Colonic mucosa (tissue), 4 donors: ENCODE measurements around the gene RAD51B. TPM values are rescaled to one million over a fixed set of nuclear protein-coding genes. Genes with fewer than 3 reads are reported as not detected.
"Not testable (repeated sequence)": the region's sequence is repeated elsewhere in the genome, so short reads cannot be mapped to it uniquely, and the experiment has no call there.

ENCODE experiments used
- DNase-seq: peaks from one replicate; pipeline ENCODE4 v3.0.0-alpha.2; 2020
- H3K27ac ChIP-seq: fragments of 200-600 bp; one replicate; pipeline ENCODE4 v1.8.0; 2021
- H3K27me3 ChIP-seq: fragments of 200-600 bp; one replicate; pipeline ENCODE4 v1.8.0; 2021
- H3K36me3 ChIP-seq: fragments of 200-600 bp; one replicate; pipeline ENCODE4 v1.8.0; 2021
- H3K4me1 ChIP-seq: fragments of 200-600 bp; one replicate; pipeline ENCODE4 v1.8.0; 2021; ENCODE audit warnings: mild to moderate bottlenecking
- H3K4me3 ChIP-seq: fragments of 200-600 bp; one replicate; pipeline ENCODE4 v1.8.0; 2021
- H3K9ac ChIP-seq, 2 donors: one replicate each; pipeline ENCODE4 v1.7.0; 2013; ENCODE audit warnings: control low read depth in 2 of 2, low read depth in 2 of 2, low read length in 2 of 2
- H3K9me3 ChIP-seq: fragments of 200-600 bp; one replicate; pipeline ENCODE4 v1.8.0; 2021
- CTCF ChIP-seq: fragments of 200-600 bp; IDR thresholded peaks from one replicate; pipeline ENCODE4 v1.8.0; 2022; ENCODE audit warnings: antibody characterized with exemption, mild to moderate bottlenecking
- intact Hi-C: fragments of 100-400 bp; cut with DNase I; formaldehyde crosslinking; loops from one replicate; pipeline ENCODE4 v1.14.1; 2022
- total RNA-seq, 2 donors: library from RNA; stranded (reverse); fragmentation: NEBNext Ultra II Directional in 1 of 2; extraction: Animal tissue kit (Norgen Biotek cat#: 25700) in 1 of 2; gene quantifications; one replicate each; pipeline ENCODE4 v1.2.1, GENCODE V29; 2021
- donor health status: healthy.
- donor health status: DM: no; HTN: no; CAD: no.
- donor health status: DM: no; HTN: no; CAD: no.

RAD51B gene
- total RNA-seq, 2 donors from 2014 or later: 12.7 to 22.0 TPM

- no peak overlapping the region for H3K27ac ChIP-seq
- DNase-seq: no peak
- H3K4me1 ChIP-seq: no peaks in the 10 kb centered on the region
- H3K9me3 ChIP-seq: no peaks in the 10 kb centered on the region
- TF ChIP-seq CTCF: no peak
- H3K4me3 ChIP-seq: no peak overlapping the region
- no peaks in the 10 kb centered on the region for H3K27me3 ChIP-seq
- intact Hi-C loops: no loop called here
- no peaks in the 10 kb centered on the region for H3K36me3 ChIP-seq
- H3K9ac ChIP-seq: no peak overlapping the region
These were observed 939.5 kb downstream of the RAD51B start for GRCh38 chr14:68759017-68759560.

GRCh38 chr14:68759937-68760336 is 940.4 kb downstream of the RAD51B start:
- H3K36me3 ChIP-seq: no peaks in the 10 kb centered on the region
- H3K9ac ChIP-seq: no peak overlapping the region
- no peaks in the 10 kb centered on the region for H3K9me3 ChIP-seq
- no peak for DNase-seq
- intact Hi-C loops: no loop called here
- no peak overlapping the region for H3K4me3 ChIP-seq
- no peak overlapping the region for H3K27ac ChIP-seq
- H3K4me1 ChIP-seq: no peaks in the 10 kb centered on the region
- no peak for TF ChIP-seq CTCF
- H3K27me3 ChIP-seq: no peaks in the 10 kb centered on the region

GRCh38 chr14:68760761-68761160 is 941.2 kb downstream of the RAD51B start:
- Histone ChIP-seq H3K9ac (no peak overlapping the region), H3K9me3 (no peaks in the 10 kb centered on the region), H3K27me3 (no peaks in the 10 kb centered on the region), H3K27ac (no peak overlapping the region), H3K4me1 (no peaks in the 10 kb centered on the region), H3K36me3 (no peaks in the 10 kb centered on the region), H3K4me3 (no peak overlapping the region)
- DNase-seq: no peak
- TF ChIP-seq CTCF: no peak
- intact Hi-C loops: no loop called here

- intact Hi-C loops: no loop called here
- no peaks in the 10 kb centered on the region for H3K27me3 ChIP-seq
- H3K27ac ChIP-seq: no peak overlapping the region
- no peaks in the 10 kb centered on the region for H3K36me3 ChIP-seq
- DNase-seq: no peak
- no peaks in the 10 kb centered on the region for H3K9me3 ChIP-seq
- H3K4me3 ChIP-seq: no peak overlapping the region
- H3K4me1 ChIP-seq: no peaks in the 10 kb centered on the region
- TF ChIP-seq CTCF: no peak
- H3K9ac ChIP-seq: no peak overlapping the region
These were observed 941.8 kb downstream of the RAD51B start for GRCh38 chr14:68761391-68761790.

- no peaks in the 10 kb centered on the region for H3K4me1 ChIP-seq
These were observed 943.6 kb downstream of the RAD51B start for GRCh38 chr14:68762953-68763764.

GRCh38 chr14:68763843-68764242 is 944.3 kb downstream of the RAD51B start:
- intact Hi-C loops, H3K4me1 ChIP-seq, H3K4me3 ChIP-seq, H3K9ac ChIP-seq, H3K9me3 ChIP-seq, H3K36me3 ChIP-seq, H3K27ac ChIP-seq, DNase-seq, H3K27me3 ChIP-seq: not testable (repeated sequence)

More at GRCh38 chr14:68762953-68763764, 943.6 kb downstream of the RAD51B start:
- intact Hi-C loops: no loop called here
- Histone ChIP-seq H3K4me3 (no peak overlapping the region), H3K9ac (no peak overlapping the region), H3K36me3 (no peaks in the 10 kb centered on the region), H3K27ac (no peak overlapping the region), H3K9me3 (no peaks in the 10 kb centered on the region), H3K27me3 (no peaks in the 10 kb centered on the region)
- peak; percentile 49 for DNase-seq
- TF ChIP-seq CTCF: no peak
